Measurements from ENCODE around the gene RANBP17.
"Not testable (repeated sequence)": the region's sequence is repeated elsewhere in the genome, so short reads cannot be mapped to it uniquely, and the experiment has no call there.

Gene RANBP17

DNA sequence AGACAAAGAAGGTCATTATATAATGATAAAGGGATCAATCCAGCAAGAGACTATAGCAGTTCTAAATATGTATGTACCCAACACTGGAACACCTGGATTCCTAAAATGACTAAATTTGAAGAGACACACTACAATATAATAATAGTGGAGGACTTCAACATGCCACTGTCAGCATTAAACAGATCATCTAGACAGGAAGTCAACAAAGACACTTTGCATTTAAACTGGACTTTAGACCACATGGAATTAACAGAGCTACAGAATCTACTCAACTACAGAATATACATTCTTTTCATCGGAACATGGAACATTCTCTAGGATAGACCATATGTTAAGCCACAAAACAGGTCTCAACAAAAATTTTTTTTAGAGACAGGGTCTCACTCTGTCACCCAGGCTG lies 388.9 kb downstream of the RANBP17 start:
- DNase-seq (ENCODE audit: low spot score) = no peak

DNA sequence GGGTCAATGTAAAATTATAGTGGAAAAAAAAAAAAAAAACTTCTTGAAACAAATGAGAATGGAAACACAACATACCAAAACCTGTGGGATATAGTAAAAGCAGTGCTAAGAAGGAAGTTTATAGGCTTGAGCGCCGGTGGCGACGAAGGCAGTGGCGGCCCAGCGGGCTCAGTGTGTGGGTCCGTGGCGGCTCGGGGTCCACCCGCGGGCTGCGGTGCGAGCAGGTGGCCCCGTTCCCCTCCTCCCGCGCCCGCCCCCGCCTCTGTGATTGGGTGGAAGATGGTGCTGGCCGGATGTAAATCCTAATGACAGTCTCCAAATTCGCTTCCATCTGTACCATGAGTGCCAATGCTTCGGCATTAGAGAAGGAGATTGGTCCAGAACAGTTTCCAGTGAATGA lies 389.7 kb downstream of the RANBP17 start:
- DNase-seq (ENCODE audit: low spot score) = no peak

- no peak for DNase-seq (ENCODE audit: low spot score)
Measured at GRCh38 chr5:171252674-171253073, 390.9 kb downstream of the RANBP17 start.

- no peak for DNase-seq (ENCODE audit: low spot score)
Measured at GRCh38 chr5:171258737-171259415, 397.1 kb downstream of the RANBP17 start.

- DNase-seq (ENCODE audit: low spot score) = no peak
Measured at GRCh38 chr5:171261361-171261760, 399.5 kb downstream of the RANBP17 start.

GRCh38 chr5:171261904-171262303 lies 400.1 kb downstream of the RANBP17 start:
- DNase-seq (ENCODE audit: low spot score) = no peak

- DNase-seq (ENCODE audit: low spot score) = no peak
Measured at GRCh38 chr5:171263181-171263580, 401.4 kb downstream of the RANBP17 start.

GRCh38 chr5:171264843-171265242 lies 403.0 kb downstream of the RANBP17 start:
- DNase-seq (ENCODE audit: low spot score) = no peak

DNA sequence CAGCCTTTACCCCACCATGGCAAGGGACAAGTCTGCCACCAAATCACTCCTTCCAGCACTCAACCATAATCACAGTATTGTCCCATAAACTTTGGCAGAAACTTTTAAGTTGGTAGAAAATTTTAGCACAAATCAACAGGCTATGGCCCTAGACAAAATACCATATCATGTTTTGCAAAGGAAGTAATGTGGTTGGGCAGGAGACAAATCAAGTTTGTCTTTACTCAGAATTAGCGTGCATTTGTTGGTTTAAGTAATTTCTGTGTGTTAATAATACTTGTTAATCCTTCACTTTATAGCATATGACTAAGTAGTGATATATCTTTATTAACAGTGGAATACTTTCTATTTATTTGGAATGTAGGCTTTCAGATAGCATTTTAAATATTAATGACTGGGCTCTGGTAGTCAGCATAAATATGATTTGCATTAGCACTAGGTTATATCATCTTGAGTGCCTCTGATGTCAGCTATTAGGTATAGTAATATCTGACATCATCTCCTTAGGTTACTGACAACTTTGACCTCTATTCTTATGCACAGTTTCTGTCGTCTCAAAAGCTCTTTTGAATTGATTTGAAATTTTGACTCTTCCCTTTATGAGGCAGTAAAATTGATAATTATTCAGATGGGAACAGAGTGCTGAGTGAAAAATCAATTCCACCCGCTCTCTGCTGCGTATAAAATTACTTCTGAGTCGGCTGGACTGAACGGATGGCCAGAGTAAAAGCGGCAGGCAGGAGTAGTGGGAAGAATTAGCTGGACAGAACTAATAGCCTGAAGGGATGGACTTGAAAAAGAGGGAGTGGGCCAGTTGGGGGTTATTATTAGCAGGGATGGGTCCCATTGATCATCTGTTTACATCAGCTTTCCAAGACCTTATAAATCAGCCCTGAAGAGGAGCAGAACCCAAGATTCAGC lies 407.1 kb downstream of the RANBP17 start:
- no peak for DNase-seq (ENCODE audit: low spot score)

DNA sequence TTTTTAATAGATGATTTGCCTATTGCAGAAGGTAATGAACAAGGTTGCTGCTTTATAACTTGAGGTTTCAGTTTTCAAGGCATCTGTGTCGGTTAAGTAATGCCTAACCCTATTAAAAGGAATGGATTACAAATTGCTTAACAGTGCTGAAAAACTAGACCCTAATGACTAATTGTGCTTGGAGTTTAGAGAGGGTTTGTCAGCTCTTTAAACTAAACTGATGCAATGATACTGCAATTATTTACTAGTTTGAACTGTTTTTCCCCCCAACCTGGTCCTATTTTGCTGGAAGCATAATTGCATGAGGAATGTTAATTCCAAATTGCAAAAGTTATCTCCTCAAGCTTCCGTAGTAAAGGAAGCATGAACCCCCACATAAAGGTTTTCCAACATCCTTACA lies 407.9 kb downstream of the RANBP17 start:
- DNase-seq (ENCODE audit: low spot score) = no peak

DNA sequence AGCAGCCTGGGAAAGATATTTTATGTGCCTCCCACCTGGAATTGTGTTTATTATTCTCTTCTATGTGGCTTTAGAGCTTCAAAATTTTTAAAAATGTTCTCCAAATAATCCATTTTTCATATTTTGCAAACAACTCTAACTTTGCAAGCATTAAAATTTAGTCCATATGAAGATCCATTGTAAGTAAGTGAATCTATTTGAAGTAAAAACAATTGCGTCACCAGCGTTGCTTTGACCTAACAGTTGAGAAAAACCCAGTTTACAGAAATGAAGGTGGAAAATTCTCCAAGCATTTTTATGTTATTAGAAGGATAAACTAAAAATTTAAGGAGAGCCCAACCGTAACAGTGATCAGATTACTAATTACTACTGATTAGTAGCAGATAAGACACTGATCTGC lies 408.3 kb downstream of the RANBP17 start:
- DNase-seq (ENCODE audit: low spot score) = no peak

GRCh38 chr5:171271798-171272197 lies 410.0 kb downstream of the RANBP17 start:
- no peak for DNase-seq (ENCODE audit: low spot score)

DNA sequence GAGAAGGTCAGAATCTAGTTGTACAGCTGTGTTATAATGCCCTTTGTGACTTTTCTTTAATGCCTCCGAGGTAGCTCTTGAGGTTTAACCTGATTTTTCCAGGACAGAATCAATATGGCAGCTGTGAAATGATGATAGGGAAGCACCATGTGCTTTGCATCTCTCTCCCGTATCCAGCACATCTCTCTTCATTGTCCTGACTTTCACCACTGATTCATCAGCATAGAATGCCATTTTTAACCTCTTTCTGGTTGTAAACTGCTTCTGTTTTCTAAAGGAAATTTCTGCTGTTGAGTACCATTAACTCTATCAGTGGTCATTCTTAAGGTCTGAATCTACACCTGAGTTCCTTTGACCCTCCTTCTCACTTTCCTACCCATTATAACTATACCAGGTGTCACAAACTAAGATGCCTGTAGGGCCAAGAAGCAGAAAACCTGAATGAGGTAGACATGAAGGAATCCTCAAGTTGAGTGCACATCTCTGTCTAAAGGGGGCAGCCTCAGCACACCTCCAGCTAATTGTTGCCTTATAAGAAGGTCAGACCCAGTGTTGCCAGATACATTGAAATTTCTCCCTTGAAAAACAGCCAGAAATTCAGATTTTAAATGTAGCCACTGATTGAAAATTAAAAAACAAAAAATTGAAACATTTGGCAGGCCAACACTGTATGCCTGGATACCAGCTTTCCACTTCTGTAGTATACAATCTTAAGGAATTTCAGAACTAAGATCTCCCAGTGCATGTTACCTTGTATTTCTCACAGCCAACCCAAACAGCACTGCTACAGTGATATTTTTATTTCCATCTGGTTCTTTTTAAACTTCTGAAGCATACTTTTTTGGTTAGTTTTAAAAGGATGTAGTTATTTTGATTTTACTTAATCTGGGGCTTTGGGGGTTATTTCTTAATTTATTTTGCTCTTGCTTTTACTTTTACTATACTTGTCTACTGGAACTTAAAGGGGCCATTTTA lies 411.5 kb downstream of the RANBP17 start:
- DNase-seq (ENCODE audit: low spot score) = no peak

GRCh38 chr5:171275841-171276544 lies 414.2 kb downstream of the RANBP17 start:
- no peak for DNase-seq (ENCODE audit: low spot score)

GRCh38 chr5:171283753-171284152 lies 421.9 kb downstream of the RANBP17 start:
- DNase-seq (ENCODE audit: low spot score) = no peak

DNA sequence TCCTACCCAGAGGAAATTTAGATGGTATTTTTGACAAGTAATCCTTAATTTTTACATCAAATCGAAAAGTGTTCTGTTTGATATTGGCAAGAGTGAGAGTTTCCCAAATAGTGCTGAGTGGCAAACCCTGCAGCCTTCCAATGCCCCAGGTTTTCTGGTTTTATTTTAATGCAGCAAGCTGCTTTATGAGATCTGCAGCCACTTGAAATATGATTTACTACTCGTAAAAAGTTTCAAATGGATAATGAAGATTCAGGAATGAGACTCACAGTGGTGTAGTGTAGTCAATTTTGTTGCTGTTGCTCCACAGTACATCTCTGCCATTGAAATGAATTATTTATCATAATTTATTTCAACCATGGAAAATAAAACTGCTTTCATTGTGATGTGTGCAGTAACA lies 423.6 kb downstream of the RANBP17 start:
- DNase-seq (ENCODE audit: low spot score) = no peak

DNA sequence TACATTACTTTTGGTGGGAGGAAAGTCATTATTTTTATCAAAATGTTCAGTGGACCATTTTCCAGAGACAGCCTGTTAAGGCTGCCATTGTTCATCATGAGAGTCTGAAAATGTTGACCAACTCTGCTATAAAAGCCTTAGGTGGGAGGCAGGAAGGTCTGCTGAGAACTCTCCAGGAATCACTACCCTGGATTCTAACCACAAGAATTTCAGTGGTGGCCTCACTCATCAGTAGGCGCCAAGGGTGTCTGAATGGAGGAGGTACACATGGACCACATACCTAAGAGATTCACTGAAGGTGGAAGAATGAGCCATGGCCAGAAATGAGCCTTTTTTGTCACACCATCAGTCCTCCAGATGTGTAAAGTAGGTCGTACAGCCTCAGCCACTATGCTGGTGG lies 426.2 kb downstream of the RANBP17 start:
- DNase-seq (ENCODE audit: low spot score) = no peak

GRCh38 chr5:171291371-171291770 lies 429.6 kb downstream of the RANBP17 start:
- DNase-seq (ENCODE audit: low spot score) = no peak

DNA sequence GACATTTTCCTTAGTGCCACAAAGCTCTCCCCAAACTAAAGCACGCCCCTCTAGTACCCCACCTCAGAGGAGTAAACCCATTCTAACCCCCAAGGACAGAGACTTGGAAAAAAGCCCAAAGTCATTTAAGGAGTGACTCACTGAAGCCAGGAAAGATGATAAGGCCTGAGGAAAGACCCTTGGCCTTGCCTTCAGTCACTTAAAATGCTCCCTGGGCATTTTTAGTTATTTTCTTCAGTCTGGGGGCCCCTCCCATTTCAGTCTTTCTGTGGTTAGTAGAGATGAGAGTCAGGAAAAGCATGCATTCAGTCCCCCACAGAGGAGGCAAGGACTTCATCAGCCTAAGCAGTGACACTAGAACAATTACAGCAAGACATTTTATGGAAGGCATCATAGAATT lies 433.5 kb downstream of the RANBP17 start:
- no peak for DNase-seq (ENCODE audit: low spot score)

GRCh38 chr5:171295801-171296200 lies 434.0 kb downstream of the RANBP17 start:
- no peak for DNase-seq (ENCODE audit: low spot score)

GRCh38 chr5:171297941-171298340 lies 436.1 kb downstream of the RANBP17 start:
- DNase-seq (ENCODE audit: low spot score) = not testable (repeated sequence)

DNA sequence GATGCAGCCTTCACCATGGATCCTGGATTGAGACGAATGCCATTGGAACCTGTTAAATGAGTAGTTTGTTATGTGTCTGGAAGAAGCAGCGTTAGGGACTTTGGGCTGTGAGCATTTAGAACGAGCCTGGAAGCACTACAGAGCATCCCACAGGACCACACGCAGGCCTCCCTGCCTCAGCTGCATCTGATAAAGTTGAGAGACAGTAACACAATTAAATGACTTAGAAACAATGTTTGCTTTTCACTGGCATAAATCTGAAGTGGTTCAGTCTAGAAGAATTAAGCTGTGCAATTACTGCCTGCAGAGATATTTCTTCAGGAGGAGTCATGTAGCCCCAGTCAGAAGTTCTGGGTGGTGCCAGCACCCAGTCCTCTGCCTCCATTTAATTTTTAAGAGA lies 437.4 kb downstream of the RANBP17 start:
- DNase-seq (ENCODE audit: low spot score) = no peak

Measured in kidney capillary endothelial cell (primary cell).